ENCODE results near the gene H2AZ1.

DNA sequence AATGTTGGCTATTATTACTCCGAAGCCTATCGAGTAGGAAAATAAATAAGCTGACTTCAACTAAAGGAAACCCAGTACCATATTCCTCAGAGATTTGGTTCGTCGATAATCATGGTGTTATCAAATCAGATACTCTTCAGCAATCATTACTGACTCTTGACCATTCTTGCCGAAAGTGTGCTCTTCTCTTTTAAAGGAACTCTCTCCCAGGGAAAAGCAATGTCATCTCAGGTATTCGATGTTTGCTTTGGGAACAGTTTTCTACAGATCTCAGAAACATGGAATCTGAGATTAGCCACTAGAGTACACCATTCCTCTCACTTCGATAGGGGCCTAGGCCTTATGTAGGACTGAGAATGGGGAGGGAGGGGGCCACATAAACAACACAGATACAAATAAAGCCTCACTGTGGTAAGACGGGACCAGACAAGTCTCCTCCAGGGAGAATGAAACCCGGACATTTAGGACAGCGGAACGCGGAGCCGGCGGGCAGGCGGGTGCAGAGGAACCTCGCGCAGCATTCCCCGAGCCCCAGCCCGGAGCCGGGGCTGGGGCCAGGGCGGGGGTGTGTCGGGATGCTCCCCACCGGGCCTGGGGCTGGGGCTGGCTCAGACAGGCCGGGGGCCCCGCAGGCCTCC, 4.2 kb downstream of the H2AZ1 start:
- TF ChIP-seq, protein P1, sequence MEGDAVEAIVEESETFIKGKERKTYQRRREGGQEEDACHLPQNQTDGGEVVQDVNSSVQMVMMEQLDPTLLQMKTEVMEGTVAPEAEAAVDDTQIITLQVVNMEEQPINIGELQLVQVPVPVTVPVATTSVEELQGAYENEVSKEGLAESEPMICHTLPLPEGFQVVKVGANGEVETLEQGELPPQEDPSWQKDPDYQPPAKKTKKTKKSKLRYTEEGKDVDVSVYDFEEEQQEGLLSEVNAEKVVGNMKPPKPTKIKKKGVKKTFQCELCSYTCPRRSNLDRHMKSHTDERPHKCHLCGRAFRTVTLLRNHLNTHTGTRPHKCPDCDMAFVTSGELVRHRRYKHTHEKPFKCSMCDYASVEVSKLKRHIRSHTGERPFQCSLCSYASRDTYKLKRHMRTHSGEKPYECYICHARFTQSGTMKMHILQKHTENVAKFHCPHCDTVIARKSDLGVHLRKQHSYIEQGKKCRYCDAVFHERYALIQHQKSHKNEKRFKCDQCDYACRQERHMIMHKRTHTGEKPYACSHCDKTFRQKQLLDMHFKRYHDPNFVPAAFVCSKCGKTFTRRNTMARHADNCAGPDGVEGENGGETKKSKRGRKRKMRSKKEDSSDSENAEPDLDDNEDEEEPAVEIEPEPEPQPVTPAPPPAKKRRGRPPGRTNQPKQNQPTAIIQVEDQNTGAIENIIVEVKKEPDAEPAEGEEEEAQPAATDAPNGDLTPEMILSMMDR (IDR thresholded peaks at IDR 0.05; ENCODE audit: borderline replicate concordance, extremely low read depth, low read length, poor library complexity, severe bottlenecking): peak; percentile 36
- no peak for TF ChIP-seq EZH2 (IDR thresholded peaks at IDR 0.05; ENCODE audit: borderline replicate concordance, low read depth, low read length, severe bottlenecking)
